Islet of Langerhans (tissue), 1 donor: ENCODE measurements around the gene ZSCAN5B.
"Not testable (repeated sequence)": the region's sequence is repeated elsewhere in the genome, so short reads cannot be mapped to it uniquely, and the experiment has no call there.

ENCODE experiments used
- FAIRE-seq: peaks from one replicate; lab custom pipeline; 2011; peaks lifted over from hg19 to GRCh38; lab: Jason Lieb, UNC

The ZSCAN5B gene, protein sequence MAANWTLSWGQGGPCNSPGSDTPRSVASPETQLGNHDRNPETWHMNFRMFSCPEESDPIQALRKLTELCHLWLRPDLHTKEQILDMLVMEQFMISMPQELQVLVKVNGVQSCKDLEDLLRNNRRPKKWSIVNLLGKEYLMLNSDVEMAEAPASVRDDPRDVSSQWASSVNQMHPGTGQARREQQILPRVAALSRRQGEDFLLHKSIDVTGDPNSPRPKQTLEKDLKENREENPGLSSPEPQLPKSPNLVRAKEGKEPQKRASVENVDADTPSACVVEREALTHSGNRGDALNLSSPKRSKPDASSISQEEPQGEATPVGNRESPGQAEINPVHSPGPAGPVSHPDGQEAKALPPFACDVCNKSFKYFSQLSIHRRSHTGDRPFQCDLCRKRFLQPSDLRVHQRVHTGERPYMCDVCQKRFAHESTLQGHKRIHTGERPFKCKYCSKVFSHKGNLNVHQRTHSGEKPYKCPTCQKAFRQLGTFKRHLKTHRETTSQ

DNA sequence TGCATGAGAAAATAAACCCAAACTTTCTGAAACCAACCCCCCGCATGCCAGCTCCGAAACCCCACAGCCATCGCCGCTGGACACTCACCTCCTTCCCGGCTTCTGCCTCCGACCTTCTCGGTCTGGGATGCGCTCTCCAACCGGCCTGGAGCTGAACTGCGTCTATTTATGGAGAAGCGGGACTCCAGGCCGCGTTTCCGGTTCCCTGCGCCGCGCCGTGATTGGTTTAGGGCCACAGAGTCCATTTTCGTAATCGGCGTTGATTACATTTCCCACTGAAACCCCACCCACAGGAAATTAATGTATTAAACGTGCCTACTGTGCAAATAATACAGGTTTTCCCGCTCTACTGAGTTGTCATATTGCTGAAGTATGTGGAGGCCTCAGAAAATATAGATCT is at the start of gene ZSCAN5B:
TSS of gene ZSCAN5B (minus strand) at position 138 of the 400 bp plus-strand sequence. CDS start 4,731 bp downstream, outside the sequence.
- FAIRE-seq = not testable (repeated sequence)

DNA sequence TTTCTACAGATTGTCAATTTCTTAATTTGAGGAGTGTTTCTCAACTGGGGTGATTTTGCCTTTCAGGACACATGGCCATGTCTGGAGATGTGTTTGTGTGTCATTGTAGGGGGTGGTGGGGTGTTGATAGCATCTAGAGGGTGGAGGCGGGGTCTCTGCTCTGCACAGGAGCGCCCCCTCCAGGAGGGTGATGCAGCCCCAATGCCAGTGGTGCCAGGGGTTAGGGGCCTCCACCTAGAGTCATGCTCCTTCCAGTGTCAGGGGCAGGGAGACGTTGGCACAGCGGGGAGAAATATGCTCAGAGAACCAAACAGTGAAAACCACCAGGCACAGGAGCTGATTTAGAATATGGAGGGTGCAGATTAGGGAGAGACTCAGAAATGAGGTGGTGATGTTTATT is 48.2 kb upstream of the ZSCAN5B start:
- FAIRE-seq = not testable (repeated sequence)

DNA sequence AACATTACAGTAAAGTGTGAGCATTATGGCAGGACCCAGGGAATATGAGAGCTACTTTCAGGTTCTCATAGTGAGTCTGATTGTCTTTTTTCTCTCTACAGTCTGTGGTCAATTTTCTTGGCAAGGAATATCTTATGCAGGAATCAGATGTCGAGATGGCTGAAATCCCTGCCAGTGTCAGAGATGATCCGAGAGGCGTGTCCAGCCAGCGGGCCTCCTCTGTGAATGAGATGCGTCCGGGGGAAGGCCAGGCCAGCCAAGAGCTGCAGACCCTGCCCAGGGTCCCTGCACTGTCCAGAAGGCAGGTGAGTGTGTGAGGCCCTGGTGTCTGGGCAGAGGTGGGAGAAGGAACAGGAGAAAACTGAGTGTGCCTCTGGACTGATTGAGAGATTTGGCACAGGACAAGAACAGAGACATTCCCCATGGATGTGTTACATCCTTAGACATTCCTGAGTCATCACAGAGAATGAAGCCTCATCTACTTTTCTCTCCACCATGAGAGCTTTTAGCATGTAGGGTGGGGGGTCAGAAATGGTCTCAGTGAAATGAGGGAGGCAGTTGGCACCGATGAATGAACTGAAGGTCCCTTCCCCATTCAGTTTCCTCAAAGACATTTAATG is 47.6 kb upstream of the ZSCAN5B start:
- no peak for FAIRE-seq

DNA sequence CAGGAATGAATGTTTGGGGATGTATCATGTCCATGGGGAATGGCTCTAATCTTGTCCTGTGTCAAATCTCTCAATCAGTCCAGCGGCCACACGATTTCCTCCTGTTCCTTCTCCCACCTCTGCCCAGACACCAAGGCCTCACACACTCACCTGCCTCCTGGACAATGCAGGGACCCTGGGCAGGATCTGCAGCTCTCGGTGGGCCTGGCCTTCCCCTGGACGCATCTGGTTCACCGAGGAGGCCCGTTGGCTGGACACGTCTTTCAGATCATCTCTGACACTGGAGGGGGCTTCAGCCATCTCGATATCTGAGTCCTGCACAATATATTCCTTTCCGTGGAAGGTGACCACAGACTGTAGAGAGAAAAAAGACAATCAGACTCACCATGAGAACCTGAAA is 25.9 kb upstream of the ZSCAN5B start:
- no peak for FAIRE-seq

DNA sequence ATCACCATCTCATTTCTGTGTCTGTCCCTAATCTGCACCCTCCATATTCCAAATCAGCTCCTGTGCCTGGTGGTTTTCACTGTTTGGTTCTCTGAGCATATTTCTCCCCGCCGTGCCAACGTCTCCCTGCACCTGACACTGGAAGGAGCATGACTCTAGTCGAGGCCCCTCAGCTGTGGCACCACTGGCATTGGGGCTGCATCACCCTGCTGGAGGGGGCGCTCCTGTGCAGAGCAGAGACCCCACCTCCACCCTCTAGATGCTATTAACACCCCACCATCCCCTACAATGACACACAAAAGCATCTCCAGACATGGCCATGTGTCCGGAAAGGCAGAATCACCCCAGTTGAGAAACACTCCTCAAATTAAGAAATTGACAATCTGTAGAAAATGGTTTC is 25.3 kb upstream of the ZSCAN5B start:
- FAIRE-seq = no peak

DNA sequence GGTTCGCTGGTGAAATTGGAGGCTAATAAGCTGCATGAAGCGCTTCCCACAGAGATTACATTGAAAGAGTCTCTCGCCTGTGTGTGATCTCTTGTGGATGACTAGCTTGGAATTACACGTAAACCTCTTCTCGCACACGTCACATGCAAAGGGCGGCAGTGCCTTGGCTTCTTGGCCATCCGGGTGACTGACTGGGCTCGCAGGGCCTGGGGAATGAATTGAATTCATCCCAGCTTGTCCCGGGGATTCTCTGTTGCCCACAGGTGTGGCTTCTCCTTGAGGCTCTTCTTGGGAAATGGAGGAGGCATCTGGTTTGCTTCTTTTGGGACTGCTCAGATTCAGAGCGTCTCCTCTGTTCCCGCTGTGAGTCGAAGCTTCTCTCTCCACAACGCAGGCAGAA is 24.3 kb upstream of the ZSCAN5B start:
- FAIRE-seq = no peak

DNA sequence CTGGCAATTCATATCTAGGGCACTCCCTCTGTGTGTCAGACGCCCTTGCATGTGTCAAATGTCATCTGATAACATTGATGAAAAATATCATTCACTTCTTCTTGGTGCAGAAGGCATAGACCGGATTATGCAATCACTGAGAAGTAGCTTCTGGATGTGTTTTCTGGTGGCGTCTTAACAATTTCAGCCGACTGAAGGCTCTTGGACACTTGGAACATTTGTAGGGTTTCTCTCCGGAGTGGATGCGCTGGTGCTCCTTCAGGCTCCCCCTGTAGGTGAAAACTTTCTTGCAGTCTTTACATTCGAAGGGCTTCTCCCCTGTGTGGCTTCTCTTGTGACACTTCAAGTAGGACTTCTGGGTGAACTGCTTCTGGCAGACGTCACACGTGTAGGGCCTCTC is 23.9 kb upstream of the ZSCAN5B start:
- FAIRE-seq = not testable (repeated sequence)

DNA sequence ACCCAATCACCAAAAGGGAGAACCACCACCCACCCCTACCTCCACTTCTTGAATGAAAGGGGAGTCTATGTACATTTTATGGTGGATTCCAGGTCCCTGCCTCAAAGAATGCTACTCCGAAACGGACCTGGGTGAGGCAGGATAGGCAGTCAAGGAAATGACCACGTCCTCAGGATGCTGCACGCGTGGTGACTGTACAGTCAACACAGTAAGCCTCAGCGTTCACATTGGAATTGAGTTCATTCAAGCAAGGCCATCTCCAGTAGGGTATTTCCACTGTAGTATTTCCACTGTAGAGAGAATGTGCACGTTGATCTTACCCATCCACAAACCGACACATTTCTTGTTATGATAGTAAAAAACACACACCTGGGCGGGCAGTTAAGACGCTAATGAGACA is 21.4 kb upstream of the ZSCAN5B start:
- FAIRE-seq = no peak

DNA sequence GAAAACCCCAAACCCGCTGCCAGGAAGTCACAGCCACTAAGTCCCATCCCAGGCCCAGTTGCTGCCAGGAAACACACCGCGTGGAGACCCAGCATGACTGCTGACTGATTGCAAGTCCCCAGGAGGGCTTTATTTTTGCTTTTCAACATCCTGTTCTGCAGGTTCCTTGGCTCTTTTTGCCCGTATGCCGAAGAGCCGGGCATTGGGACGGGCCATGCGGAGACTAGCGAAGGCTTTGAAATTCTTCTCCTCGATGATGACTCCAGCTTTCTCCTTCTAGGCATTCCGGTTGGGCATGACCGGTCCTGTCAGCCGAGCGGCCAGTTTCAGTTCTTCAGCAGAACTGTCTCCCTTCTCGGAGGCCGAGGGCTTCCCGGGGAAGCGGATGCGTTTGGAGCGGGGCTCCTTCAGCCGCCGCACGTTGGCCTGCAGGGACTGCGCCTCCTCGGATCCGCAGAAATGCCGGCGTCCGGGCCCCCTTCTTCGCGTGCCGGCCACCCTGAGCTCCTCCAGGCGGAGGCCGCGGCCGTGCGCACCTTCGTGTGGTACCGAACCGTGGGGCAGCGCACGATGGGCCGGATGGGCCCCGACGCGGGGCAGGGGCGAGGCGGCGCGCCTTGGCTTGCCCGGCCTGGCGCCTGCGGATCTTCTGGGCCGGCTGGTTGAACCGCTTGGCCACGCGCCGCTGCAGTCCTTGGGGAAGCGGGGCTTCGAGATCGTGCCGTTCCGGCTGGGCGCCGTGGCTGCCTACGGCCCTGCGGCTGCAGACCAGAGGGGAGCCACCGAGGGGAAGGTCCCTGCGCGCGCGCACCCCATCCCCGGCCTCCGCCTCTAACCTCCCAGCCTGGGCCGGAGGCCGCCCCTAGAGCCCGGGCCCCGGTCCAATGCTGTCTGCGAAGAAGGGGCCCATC is 19.7 kb upstream of the ZSCAN5B start:
- no peak for FAIRE-seq

DNA sequence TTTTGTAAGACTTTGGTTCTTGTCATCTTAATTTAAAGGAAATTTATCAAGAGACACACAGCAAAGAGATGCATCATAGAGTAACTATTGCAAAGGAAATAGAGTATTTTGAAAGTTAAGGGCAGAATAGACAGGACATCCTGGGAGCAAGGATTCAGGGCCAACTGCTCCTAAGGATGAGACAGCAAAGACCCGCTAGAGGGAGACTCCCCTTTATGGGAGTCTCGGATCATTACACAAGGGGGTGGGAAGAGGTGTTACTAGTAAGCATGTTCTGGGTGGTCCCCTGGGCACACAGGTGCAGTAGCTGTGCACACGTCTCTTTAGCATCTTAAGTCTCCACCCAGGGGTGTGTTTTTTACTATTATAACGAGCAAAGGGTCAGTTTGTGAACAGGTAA is 14.1 kb upstream of the ZSCAN5B start:
- FAIRE-seq = no peak

DNA sequence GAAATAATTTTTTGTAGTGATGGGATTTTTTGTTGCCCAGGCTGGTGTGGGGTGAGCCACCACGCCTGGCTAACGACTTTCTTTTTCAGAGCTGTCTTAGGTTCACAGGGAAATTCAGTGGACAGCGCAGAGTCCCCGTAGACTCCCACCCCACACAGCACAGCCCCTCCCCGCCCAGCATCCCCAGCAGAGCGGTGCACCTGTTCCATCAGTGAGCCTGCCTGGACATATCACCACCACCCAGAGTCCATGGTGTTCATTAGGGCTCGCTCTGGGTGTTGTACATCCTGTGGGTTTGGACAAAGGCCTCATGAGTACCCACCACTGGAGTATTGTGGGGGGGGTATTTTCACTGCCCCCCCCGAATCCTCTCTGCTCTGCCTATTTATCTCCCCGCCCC is 12.5 kb upstream of the ZSCAN5B start:
- FAIRE-seq = not testable (repeated sequence)

DNA sequence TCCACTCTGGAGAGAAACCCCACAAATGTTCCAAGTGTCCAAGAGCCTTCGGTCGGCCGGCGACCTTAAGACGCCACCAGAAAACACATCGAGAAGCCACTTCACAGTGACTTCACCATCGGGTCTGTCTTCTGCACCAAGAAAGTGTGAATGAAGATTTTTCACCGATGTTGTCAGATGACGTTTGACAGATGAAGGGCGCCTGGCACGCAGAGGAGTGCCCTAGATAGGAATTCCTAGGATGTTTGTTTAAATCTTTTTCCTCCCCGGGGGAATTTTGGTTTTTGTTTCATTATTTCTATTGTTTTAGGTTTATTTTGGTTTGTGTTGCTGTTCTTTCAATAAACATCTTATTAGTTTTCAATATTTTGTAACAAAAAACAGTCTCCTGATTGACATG is 11.5 kb upstream of the ZSCAN5B start:
- FAIRE-seq = no peak

DNA sequence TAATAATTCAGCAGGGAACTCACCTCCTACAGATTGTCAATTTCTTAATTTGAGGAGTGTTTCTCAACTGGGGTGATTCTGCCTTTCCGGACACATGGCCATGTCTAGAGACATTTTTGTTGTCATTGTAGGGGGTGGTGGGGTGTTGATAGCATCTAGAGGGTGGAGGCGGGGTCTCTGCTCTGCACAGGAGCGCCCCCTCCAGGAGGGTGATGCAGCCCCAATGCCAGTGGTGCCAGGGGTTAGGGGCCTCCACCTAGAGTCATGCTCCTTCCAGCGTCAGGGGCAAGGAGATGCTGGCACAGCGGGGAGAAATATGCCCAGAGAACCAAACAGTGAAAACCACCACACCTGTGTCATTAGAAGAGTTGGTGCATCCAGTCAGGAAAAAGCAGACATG is 10.0 kb upstream of the ZSCAN5B start:
- FAIRE-seq = not testable (repeated sequence)

DNA sequence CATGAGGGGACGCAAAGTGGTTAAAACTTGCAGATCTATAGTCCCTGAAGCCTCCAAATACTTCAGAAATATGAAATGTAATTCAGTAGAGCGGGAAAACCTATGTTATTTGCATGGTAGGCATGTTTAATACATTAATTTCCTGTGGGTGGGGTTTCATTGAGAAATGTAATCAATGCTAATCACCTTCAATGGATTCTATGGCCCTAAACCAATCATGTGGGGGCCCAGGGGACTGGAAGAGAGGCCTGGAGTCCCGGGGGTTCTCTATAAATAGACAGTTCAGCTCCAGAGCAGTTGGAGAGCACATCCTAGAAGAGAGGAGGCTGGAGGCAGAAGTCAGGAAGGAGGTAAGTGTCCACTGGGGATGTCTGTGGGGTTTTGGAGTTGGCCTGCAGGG is 4.4 kb upstream of the ZSCAN5B start, which contains the start of gene ZSCAN5C:
TSS of gene ZSCAN5C (plus strand) at position 301 of the 400 bp plus-strand sequence. CDS start 3,641 bp downstream, outside the sequence.
- FAIRE-seq = no peak

DNA sequence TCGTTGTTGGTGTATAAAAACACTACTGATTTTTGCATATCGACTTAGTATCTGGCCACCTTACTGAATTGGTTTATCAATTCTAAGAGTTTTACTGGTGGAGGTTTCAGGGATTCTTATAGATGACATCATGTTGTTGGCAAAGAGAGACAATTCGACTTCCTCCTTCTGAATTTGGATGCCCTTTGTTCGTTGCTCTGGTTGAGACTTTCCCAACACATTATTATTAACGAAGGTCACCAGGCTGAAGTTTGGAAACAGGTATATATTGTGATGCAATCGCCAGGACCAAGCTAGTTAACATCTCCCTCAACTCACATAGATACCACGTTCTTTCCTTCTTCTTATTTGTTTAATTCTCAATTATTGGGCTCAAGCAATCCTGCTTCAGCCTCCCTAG is 2.1 kb upstream of the ZSCAN5B start:
- FAIRE-seq = no peak

DNA sequence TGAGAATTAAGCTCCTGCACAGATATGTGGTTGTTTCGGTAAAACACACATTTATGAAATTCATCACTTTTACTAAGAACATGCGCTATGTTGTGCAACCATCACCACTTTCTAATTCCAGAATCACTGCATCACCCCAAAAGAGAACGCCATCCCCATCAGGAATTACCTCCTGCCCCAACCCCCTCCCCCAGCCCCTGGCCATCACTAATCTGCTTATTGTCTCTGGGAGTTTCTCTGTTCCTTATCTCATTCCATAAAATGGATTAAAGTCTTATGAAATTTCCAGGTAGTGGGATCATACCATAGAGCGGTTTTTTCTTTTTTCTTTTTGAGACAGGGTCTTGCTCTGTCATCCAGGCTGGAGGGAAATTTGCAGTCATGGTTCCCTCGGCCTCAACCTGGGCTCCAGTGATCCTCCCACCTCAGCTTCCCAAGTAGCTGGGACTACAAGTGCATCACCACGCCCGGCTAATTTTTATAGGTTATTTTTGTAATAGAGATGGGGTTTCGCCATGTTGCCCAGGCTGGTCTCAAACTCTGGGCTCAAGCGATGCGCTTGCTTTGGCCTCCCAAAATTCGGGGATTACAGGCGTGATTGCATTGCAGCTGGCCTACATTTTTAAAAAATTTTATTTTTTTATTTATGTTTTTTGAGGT is 3.5 kb downstream of the ZSCAN5B start:
- FAIRE-seq = no peak

DNA sequence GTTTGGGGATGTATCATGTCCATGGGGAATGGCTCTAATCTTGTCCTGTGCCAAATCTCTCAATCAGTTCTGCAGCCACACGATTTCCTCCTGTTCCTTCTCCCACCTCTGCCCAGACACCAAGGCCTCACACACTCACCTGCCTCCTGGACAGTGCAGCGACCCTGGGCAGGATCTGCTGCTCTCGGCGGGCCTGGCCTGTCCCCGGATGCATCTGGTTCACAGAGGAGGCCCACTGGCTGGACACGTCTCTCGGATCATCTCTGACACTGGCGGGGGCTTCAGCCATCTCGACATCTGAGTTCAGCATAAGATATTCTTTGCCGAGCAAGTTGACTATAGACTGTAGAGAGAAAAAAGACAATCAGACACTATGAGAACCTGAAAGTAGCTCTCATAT is 5.9 kb downstream of the ZSCAN5B start:
- no peak for FAIRE-seq

DNA sequence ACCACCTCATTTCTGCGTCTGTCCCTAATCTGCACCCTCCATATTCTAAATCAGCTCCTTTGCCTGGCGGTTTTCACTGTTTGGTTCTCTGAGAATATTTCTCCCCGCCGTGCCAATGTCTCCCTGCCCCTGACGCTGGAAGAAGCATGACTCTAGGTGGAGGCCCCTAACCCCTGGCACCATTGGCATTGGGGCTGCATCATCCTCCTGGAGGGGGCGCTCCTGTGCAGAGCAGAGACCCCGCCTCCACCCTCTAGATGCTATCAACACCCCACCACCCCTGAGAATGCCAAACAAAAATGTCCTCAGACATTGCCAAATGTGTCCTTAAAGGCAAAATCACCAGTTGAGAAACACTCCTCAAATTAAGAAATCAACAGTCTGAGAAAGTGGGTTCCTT is 6.5 kb downstream of the ZSCAN5B start:
- FAIRE-seq = no peak

DNA sequence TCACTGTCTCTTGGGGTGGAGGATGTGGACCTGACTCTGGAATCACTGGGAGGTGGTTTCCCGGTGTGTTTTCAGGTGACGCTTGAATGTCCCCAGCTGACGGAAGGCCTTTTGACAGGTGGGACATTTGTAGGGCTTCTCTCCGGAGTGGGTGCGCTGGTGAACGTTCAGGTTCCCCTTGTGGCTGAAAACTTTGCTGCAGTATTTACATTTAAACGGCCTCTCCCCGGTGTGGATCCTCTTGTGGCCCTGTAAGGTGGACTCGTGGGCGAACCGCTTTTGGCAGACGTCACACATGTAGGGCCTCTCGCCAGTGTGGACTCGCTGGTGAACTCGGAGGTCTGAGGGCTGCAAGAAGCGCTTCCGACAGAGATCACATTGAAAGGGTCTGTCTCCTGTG is 7.8 kb downstream of the ZSCAN5B start:
- no peak for FAIRE-seq

DNA sequence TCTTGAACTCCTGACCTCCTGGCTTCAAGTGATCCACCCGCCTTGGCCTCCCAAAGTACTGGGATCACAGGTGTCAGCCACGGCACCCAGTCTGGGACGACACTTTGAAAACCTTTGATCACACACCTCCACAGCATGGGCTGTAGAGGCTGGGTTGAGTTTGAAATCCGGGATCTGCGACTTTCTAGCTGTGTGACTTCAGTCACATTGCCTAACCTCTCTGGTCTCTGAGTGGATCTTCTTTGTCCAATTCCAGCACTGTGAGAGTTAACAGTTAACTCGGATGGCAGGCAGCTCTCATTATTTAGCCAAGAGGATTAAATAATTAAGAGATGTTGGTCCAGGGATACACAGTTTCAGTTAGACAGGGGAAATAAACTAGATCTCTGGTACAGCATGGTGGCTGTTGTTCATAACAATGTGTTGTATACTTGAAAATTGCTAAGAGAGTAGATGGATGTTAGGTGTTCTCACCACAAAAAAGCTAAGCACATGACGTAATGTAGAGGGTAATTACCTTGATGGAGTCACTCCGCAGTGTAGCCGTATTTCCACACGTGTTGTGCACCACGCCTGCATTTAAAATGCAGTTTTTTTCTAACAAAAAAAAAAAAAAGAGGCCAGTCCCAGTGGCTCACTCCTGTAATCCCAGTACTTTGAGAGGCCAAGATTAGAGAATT is 19.9 kb downstream of the ZSCAN5B start:
- FAIRE-seq = no peak

DNA sequence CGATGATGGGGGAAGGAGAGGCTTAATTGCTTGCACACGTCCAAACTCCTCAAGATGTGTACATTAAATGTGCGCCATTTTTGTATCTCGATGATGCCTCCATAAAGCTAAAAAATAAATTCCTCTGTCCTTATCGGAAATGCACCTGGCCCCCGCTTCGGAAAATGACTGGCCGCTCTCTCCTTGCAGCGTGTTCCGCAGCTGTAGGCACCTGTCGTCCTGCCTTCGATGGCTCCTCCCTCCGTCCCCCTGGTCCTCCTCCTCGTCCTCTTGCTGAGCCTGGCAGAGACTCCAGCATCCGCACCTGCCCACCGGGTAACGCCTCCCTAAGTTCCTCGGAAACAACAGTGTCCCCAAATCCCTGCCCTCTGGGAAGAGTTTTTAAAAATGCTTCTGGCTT is 20.7 kb downstream of the ZSCAN5B start:
- no peak for FAIRE-seq
